Astrocyte of the cerebellum (primary cell): Measurements from ENCODE around the gene PJA2.

Experiments used
- DNase-seq: peaks from one replicate; pipeline ENCODE4 v3.0.0-alpha.2; 2011; ENCODE audit warnings: low read depth
- H3K4me3 ChIP-seq: 2 replicates; pipeline ENCODE4 v1.5.1; 2011; ENCODE audit warnings: mild to moderate bottlenecking, low read depth, low read length, moderate library complexity
- in situ Hi-C: cut with HindIII; loops from 2 replicates; pipeline ENCODE4 v1.10.0; 2017; ENCODE audit warnings: low sequenced_read_pairs
- TF ChIP-seq, protein P1 (sequence below): IDR thresholded peaks from 2 replicates; pipeline ENCODE4 v1.5.1; 2012; ENCODE audit warnings: low read length, low read depth, moderate library complexity, mild to moderate bottlenecking; ENCODE audit errors: missing control alignments

Gene PJA2

GRCh38 chr5:109326919-109327318, 82.9 kb downstream of the PJA2 start:
- TF ChIP-seq, protein P1, sequence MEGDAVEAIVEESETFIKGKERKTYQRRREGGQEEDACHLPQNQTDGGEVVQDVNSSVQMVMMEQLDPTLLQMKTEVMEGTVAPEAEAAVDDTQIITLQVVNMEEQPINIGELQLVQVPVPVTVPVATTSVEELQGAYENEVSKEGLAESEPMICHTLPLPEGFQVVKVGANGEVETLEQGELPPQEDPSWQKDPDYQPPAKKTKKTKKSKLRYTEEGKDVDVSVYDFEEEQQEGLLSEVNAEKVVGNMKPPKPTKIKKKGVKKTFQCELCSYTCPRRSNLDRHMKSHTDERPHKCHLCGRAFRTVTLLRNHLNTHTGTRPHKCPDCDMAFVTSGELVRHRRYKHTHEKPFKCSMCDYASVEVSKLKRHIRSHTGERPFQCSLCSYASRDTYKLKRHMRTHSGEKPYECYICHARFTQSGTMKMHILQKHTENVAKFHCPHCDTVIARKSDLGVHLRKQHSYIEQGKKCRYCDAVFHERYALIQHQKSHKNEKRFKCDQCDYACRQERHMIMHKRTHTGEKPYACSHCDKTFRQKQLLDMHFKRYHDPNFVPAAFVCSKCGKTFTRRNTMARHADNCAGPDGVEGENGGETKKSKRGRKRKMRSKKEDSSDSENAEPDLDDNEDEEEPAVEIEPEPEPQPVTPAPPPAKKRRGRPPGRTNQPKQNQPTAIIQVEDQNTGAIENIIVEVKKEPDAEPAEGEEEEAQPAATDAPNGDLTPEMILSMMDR: no peak
- in situ Hi-C loops: no loop called here
- no peak for DNase-seq
- H3K4me3 ChIP-seq: no peak overlapping the region

DNA sequence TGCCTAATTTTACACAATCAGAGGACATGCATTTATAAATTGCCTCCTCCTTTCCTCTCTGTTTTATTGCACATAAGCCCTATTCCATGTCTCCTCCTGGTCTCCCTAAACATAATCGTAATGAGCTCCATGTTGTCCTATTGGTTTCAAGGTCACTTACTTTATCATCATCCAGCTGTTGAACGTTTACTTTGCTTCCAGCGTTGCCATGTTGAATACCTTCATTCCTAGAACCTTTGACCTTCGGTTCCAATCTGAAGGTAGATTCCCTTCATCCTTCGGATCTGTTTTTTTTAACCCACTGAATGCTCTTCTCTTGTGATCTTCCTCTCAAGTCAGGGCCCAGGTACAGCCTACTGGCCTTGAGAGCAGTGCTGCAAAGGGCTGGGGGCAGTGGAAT, 84.3 kb downstream of the PJA2 start:
- H3K4me3 ChIP-seq: no peak overlapping the region
- in situ Hi-C loops: no loop called here
- TF ChIP-seq, protein P1: no peak
- DNase-seq: no peak

GRCh38 chr5:109324931-109325330, 84.8 kb downstream of the PJA2 start:
- no peak overlapping the region for H3K4me3 ChIP-seq
- DNase-seq: no peak
- TF ChIP-seq, protein P1: no peak
- in situ Hi-C loops: no loop called here

DNA sequence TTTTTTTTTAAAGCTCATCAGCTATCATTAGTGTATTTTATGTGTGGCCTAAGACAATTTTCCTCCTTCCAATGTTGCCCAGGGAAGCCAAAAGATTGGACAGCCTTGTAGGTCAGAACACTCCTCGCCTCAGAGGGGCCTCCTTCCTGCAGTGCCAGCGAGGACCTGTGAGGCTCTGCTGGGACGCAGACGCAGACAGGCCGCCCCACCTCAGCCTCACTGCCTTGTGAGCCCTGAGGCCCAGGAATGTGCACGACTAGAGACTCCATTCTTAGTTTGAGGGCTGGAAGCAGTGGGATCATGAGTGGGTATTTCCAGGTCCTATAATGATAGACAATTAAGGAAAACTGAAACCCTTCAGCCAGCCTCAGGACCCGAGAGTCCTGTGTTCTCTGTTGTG, 85.4 kb downstream of the PJA2 start:
- TF ChIP-seq, protein P1: no peak
- in situ Hi-C loops: no loop called here
- DNase-seq: no peak

GRCh38 chr5:109322694-109323093, 87.1 kb downstream of the PJA2 start:
- TF ChIP-seq, protein P1: no peak
- DNase-seq: no peak
- H3K4me3 ChIP-seq: no peak overlapping the region
- in situ Hi-C loops: no loop called here

More for the DNA sequence above, 85.4 kb downstream of the PJA2 start:
- H3K4me3 ChIP-seq: no peak overlapping the region

DNA sequence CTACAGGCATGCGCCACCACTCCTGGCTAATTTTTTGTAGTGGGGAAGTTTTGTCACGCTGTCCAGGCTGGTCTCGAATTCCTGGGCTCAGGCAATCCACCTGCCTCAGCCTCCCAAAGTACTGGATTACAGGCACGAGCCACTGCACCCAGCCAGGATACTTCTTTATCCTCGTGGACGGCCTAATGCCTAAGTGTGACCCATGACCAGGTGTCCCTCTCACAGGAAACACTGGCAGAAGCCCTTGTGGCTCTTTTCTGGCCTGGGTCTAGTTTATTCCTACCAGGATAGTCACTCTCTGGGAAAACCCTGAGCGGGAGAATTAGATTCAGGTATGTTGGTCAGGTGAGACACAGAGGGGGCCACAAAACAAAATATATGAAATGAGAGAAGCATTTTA, 90.4 kb downstream of the PJA2 start:
- in situ Hi-C loops: no loop called here
- no peak for DNase-seq
- TF ChIP-seq, protein P1: no peak
- H3K4me3 ChIP-seq: no peak overlapping the region
